A673 (cell line): ENCODE results near the gene DPP10.

Experiments used
- CTCF ChIP-seq: fragments of 300-800, 200-600 bp; sonication (generic); conservative IDR thresholded peaks from 2 replicates; pipeline ENCODE4 v1.5.1; 2017; ENCODE audit warnings: low read depth, mild to moderate bottlenecking, antibody characterized with exemption, low read length, moderate library complexity, mixed read lengths
- EZH2 ChIP-seq: fragments of 200-600 bp; sonication (generic); IDR thresholded peaks from 2 replicates; pipeline ENCODE4 v1.6.1; 2017; ENCODE audit warnings: borderline replicate concordance, low read depth, mild to moderate bottlenecking, mixed read lengths, antibody characterized with exemption, low read length; ENCODE audit not compliant: poor library complexity, severe bottlenecking

- TF ChIP-seq CTCF (no peak), EZH2 (no peak)
Observed at GRCh38 chr2:114548151-114548550, 105.7 kb downstream of the DPP10 start.
